ENCODE data around the gene ATXN1.
"Not testable (repeated sequence)": the region's sequence is repeated elsewhere in the genome, so short reads cannot be mapped to it uniquely, and the experiment has no call there.

The ATXN1 gene

DNA sequence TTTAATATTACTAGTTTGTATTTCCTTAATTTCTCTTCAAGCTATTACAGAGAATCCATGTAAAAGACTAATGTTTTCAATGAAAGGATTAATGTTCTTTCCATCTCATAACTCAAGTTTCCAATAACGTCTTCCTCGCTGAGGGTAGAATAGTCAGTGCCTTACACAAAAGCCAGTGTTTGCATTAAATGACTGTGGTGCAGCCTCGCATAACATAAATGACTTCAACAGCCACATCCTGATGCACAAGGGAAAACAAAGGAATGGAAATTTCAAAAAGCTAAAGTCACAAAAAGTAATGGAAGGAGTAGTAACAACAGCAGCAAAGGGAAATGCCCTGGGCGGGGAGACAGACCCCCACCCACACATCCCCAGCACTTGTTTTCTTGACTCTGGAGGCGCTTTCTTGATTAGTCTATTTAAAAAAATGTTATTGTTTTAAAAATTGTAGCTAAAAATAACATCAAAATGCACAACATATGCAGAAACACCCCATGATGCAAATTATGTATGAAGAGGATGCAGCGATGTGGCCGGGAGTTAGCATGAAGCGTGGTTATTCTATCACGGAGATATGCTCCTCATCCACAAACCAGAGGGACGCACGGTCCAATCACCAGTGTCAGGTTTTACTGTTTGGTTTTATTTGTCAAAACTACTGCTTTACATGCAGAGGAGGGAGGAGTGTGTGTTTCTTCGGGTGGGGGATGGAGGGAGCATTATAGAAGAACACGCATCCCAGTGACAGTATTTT, 294.3 kb downstream of the ATXN1 start:
- no peak overlapping the region for H2BK12ac ChIP-seq (ENCODE audit: low read length)
- no peak overlapping the region for H3K9ac ChIP-seq (ENCODE audit: low read depth, low read length, poor library complexity)
- H2BK120ac ChIP-seq (ENCODE audit: low read depth, low read length), result no peak overlapping the region
- no CpG with 5 or more reads among the region's 13 CpGs for WGBS, 2 donors (ENCODE audit: extremely low coverage in 2 of 2, insufficient read length in 2 of 2, insufficient replicate concordance in 1 of 2)
- H3K27me3 ChIP-seq (ENCODE audit: control insufficient read depth in 3 of 3, insufficient read depth in 3 of 3, low read depth in 1 of 3, low read length in 3 of 3), result no peaks in the 10 kb centered on the region
- no peak overlapping the region for H2BK15ac ChIP-seq (ENCODE audit: low read length)
- no peaks in the 10 kb centered on the region for H3K36me3 ChIP-seq (replicated peaks in 1 of 2; ENCODE audit: control insufficient read depth in 2 of 2, insufficient read depth in 2 of 2, low read length in 2 of 2)
- no peak overlapping the region for H2AK5ac ChIP-seq (ENCODE audit: low read depth, low read length)
- H3K4me1 ChIP-seq (ENCODE audit: control insufficient read depth in 2 of 2, insufficient read depth in 1 of 2, low read depth in 1 of 2, low read length in 2 of 2), result peaks cover 0 to 7% of the 10 kb centered on the region in 2 donors
- no peak overlapping the region for H3K18ac ChIP-seq (ENCODE audit: low read length)
- H2BK5ac ChIP-seq (ENCODE audit: low read length), result no peak overlapping the region
- H3K4me2 ChIP-seq (ENCODE audit: insufficient read depth, low read length, poor library complexity, severe bottlenecking), result no peak overlapping the region
- H3K4me3 ChIP-seq (ENCODE audit: low read length in 2 of 2), result no peak overlapping the region
- H3K14ac ChIP-seq (ENCODE audit: low read length), result no peak overlapping the region
- H3K23ac ChIP-seq (ENCODE audit: low read depth, low read length, poor library complexity), result no peak overlapping the region
- no peak overlapping the region for H4K8ac ChIP-seq (ENCODE audit: low read depth, low read length)
- no peak overlapping the region for H4K91ac ChIP-seq (ENCODE audit: low read depth, low read length, poor library complexity)
- no peak overlapping the region for H3K27ac ChIP-seq (replicated peaks; ENCODE audit: low read length)
- no peak for DNase-seq (ENCODE audit: low spot score)
- H3K4ac ChIP-seq (ENCODE audit: low read length), result no peak overlapping the region
- no peaks in the 10 kb centered on the region for H3K79me1 ChIP-seq (ENCODE audit: low read depth, low read length)
- H2AFZ ChIP-seq (ENCODE audit: low read length), result peak overlapping the region; percentile 15
- H3K9me3 ChIP-seq (replicated peaks in 1 of 2; ENCODE audit: control insufficient read depth in 2 of 2, insufficient read depth in 1 of 2, low read depth in 1 of 2, low read length in 2 of 2), result no peaks in the 10 kb centered on the region

DNA sequence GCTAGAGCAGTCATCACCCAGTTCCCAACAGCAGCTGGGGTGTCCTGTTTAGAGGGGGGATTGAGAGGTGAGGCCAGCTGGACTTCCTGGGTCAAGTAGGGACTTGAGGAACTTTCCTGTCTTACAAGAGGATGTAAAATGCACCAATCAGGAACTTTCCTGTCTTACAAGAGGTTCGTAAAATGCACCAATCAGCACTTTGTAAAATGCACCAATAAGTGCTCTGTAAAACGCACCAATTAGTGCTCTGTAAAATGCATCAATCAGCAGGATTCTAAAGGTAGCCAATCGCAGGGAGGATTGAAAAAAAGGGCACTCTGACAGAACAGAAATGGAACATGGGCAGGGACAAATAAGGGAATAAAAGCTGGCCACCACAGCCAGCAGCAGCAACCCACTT, 297.2 kb downstream of the ATXN1 start:
- no peak overlapping the region for H3K4me3 ChIP-seq (ENCODE audit: low read length in 2 of 2)
- peaks cover 0 to 4% of the 10 kb centered on the region in 2 donors for H3K4me1 ChIP-seq (ENCODE audit: control insufficient read depth in 2 of 2, insufficient read depth in 1 of 2, low read depth in 1 of 2, low read length in 2 of 2)
- no peak overlapping the region for H2BK5ac ChIP-seq (ENCODE audit: low read length)
- no peak overlapping the region for H2BK120ac ChIP-seq (ENCODE audit: low read depth, low read length)
- H3K9me3 ChIP-seq (replicated peaks in 1 of 2; ENCODE audit: control insufficient read depth in 2 of 2, insufficient read depth in 1 of 2, low read depth in 1 of 2, low read length in 2 of 2), result no peaks in the 10 kb centered on the region
- H3K4me2 ChIP-seq (ENCODE audit: insufficient read depth, low read length, poor library complexity, severe bottlenecking), result no peak overlapping the region
- H4K8ac ChIP-seq (ENCODE audit: low read depth, low read length), result no peak overlapping the region
- H3K79me1 ChIP-seq (ENCODE audit: low read depth, low read length), result no peaks in the 10 kb centered on the region
- no peaks in the 10 kb centered on the region for H3K36me3 ChIP-seq (replicated peaks in 1 of 2; ENCODE audit: control insufficient read depth in 2 of 2, insufficient read depth in 2 of 2, low read length in 2 of 2)
- no peaks in the 10 kb centered on the region for H3K27me3 ChIP-seq (ENCODE audit: control insufficient read depth in 3 of 3, insufficient read depth in 3 of 3, low read depth in 1 of 3, low read length in 3 of 3)
- H3K27ac ChIP-seq (replicated peaks; ENCODE audit: low read length), result no peak overlapping the region
- H3K23ac ChIP-seq (ENCODE audit: low read depth, low read length, poor library complexity), result no peak overlapping the region
- DNase-seq (ENCODE audit: low spot score), result no peak
- no peak overlapping the region for H3K4ac ChIP-seq (ENCODE audit: low read length)
- no peak overlapping the region for H3K14ac ChIP-seq (ENCODE audit: low read length)
- no peak overlapping the region for H2AK5ac ChIP-seq (ENCODE audit: low read depth, low read length)
- H3K18ac ChIP-seq (ENCODE audit: low read length), result no peak overlapping the region
- H3K9ac ChIP-seq (ENCODE audit: low read depth, low read length, poor library complexity), result no peak overlapping the region
- no peak overlapping the region for H2AFZ ChIP-seq (ENCODE audit: low read length)
- H4K91ac ChIP-seq (ENCODE audit: low read depth, low read length, poor library complexity), result no peak overlapping the region
- no CpG with 5 or more reads among the region's 3 CpGs for WGBS, 2 donors (ENCODE audit: extremely low coverage in 2 of 2, insufficient read length in 2 of 2, insufficient replicate concordance in 1 of 2)
- H2BK12ac ChIP-seq (ENCODE audit: low read length), result no peak overlapping the region
- H2BK15ac ChIP-seq (ENCODE audit: low read length), result no peak overlapping the region

DNA sequence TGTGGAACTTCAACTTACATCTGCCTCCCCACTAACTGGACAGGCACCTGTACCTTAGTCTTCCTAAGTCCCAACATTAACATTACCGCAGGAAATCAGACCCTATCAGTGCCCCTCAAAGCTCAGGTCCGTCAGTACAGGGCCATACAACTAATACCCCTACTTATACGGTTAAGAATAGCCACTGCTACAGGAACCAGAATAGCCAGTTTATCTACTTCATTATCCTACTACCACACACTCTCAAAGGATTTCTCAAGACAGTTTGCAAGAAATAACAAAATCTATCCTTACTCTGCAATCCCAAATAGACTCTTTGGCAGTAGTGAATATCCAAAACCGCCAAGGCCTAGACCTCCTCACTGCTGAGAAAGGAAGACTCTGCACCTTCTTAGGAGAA, 298.0 kb downstream of the ATXN1 start:
- DNase-seq (ENCODE audit: low spot score); H3K4me2 ChIP-seq (ENCODE audit: insufficient read depth, low read length, poor library complexity, severe bottlenecking); H4K8ac ChIP-seq (ENCODE audit: low read depth, low read length); H3K36me3 ChIP-seq (replicated peaks in 1 of 2; ENCODE audit: control insufficient read depth in 2 of 2, insufficient read depth in 2 of 2, low read length in 2 of 2); H2BK12ac ChIP-seq (ENCODE audit: low read length); H3K4me1 ChIP-seq (ENCODE audit: control insufficient read depth in 2 of 2, insufficient read depth in 1 of 2, low read depth in 1 of 2, low read length in 2 of 2); H3K27ac ChIP-seq (replicated peaks; ENCODE audit: low read length); H2AFZ ChIP-seq (ENCODE audit: low read length); H3K27me3 ChIP-seq (ENCODE audit: control insufficient read depth in 3 of 3, insufficient read depth in 3 of 3, low read depth in 1 of 3, low read length in 3 of 3); H3K14ac ChIP-seq (ENCODE audit: low read length); H3K79me1 ChIP-seq (ENCODE audit: low read depth, low read length); H2BK15ac ChIP-seq (ENCODE audit: low read length); H4K91ac ChIP-seq (ENCODE audit: low read depth, low read length, poor library complexity); H3K9me3 ChIP-seq (replicated peaks in 1 of 2; ENCODE audit: control insufficient read depth in 2 of 2, insufficient read depth in 1 of 2, low read depth in 1 of 2, low read length in 2 of 2); H2BK120ac ChIP-seq (ENCODE audit: low read depth, low read length); H3K18ac ChIP-seq (ENCODE audit: low read length); H2AK5ac ChIP-seq (ENCODE audit: low read depth, low read length); H3K23ac ChIP-seq (ENCODE audit: low read depth, low read length, poor library complexity); H2BK5ac ChIP-seq (ENCODE audit: low read length); H3K9ac ChIP-seq (ENCODE audit: low read depth, low read length, poor library complexity); H3K4me3 ChIP-seq (ENCODE audit: low read length in 2 of 2); H3K4ac ChIP-seq (ENCODE audit: low read length): not testable (repeated sequence)
- no CpG with 5 or more reads among the region's 4 CpGs for WGBS, 2 donors (ENCODE audit: extremely low coverage in 2 of 2, insufficient read length in 2 of 2, insufficient replicate concordance in 1 of 2)

DNA sequence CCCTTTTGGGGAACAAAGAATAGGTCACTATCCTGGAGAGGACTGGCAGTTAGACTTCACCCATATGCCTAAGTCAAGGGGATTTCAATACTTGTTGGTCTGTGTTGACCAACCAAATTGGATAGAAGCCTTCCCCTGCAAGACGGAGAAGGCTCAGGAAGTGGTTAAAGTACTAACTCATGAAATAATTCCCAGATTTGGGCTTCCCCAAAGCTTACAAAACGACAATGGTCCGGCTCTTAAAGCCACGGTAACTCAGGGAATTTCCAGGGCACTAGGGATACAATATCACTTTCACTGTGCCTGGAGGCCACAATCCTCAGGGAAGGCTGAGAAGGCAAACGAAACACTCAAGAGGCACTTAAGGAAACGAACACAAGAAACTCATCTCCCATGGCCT, 299.8 kb downstream of the ATXN1 start:
- H3K9me3 ChIP-seq (replicated peaks in 1 of 2; ENCODE audit: control insufficient read depth in 2 of 2, insufficient read depth in 1 of 2, low read depth in 1 of 2, low read length in 2 of 2), result no peaks in the 10 kb centered on the region
- H3K4me2 ChIP-seq (ENCODE audit: insufficient read depth, low read length, poor library complexity, severe bottlenecking), result no peak overlapping the region
- no peak overlapping the region for H2AFZ ChIP-seq (ENCODE audit: low read length)
- no peaks in the 10 kb centered on the region for H3K27me3 ChIP-seq (ENCODE audit: control insufficient read depth in 3 of 3, insufficient read depth in 3 of 3, low read depth in 1 of 3, low read length in 3 of 3)
- H2BK15ac ChIP-seq (ENCODE audit: low read length), result no peak overlapping the region
- no peak overlapping the region for H2BK5ac ChIP-seq (ENCODE audit: low read length)
- H3K36me3 ChIP-seq (replicated peaks in 1 of 2; ENCODE audit: control insufficient read depth in 2 of 2, insufficient read depth in 2 of 2, low read length in 2 of 2), result no peaks in the 10 kb centered on the region
- no CpG with 5 or more reads among the region's 6 CpGs for WGBS, 2 donors (ENCODE audit: extremely low coverage in 2 of 2, insufficient read length in 2 of 2, insufficient replicate concordance in 1 of 2)
- H2BK120ac ChIP-seq (ENCODE audit: low read depth, low read length), result no peak overlapping the region
- no peak overlapping the region for H3K18ac ChIP-seq (ENCODE audit: low read length)
- H3K4ac ChIP-seq (ENCODE audit: low read length), result no peak overlapping the region
- no peak overlapping the region for H2AK5ac ChIP-seq (ENCODE audit: low read depth, low read length)
- no peak overlapping the region for H3K14ac ChIP-seq (ENCODE audit: low read length)
- no peak overlapping the region for H3K23ac ChIP-seq (ENCODE audit: low read depth, low read length, poor library complexity)
- H3K9ac ChIP-seq (ENCODE audit: low read depth, low read length, poor library complexity), result no peak overlapping the region
- H3K4me3 ChIP-seq (ENCODE audit: low read length in 2 of 2), result no peak overlapping the region
- H3K27ac ChIP-seq (replicated peaks; ENCODE audit: low read length), result no peak overlapping the region
- no peaks in the 10 kb centered on the region for H3K79me1 ChIP-seq (ENCODE audit: low read depth, low read length)
- no peak overlapping the region for H2BK12ac ChIP-seq (ENCODE audit: low read length)
- no peak overlapping the region for H4K8ac ChIP-seq (ENCODE audit: low read depth, low read length)
- H4K91ac ChIP-seq (ENCODE audit: low read depth, low read length, poor library complexity), result no peak overlapping the region
- H3K4me1 ChIP-seq (ENCODE audit: control insufficient read depth in 2 of 2, insufficient read depth in 1 of 2, low read depth in 1 of 2, low read length in 2 of 2), result no peaks in the 10 kb centered on the region
- no peak for DNase-seq (ENCODE audit: low spot score)
